Caco-2 (cell line): ENCODE measurements around the gene NCOA6. TPM values are rescaled to one million over a fixed set of nuclear protein-coding genes. Genes with fewer than 3 reads are reported as not detected.

Experiments
- BruUV-seq: library from RNA; stranded (reverse); fragments of 400-500 nt; replicated peaks from 2 replicates; lab custom pipeline; 2021; lab: Mats Ljungman, UMichigan
- CTCF ChIA-PET: fragments of 300-600 bp; sonication (Branson Sonifier 250); formaldehyde crosslinking; loops from one replicate; lab custom pipeline; 2022; ENCODE audit warnings: antibody characterized with exemption; lab: Charles Lee
- POLR2A ChIA-PET: fragments of 300-600 bp; sonication (Branson Sonifier 250); formaldehyde crosslinking; loops from one replicate; lab custom pipeline; 2022; ENCODE audit warnings: antibody characterized with exemption; lab: Charles Lee
- DNase-seq, 2 experiments: peaks; one replicate each; pipeline versions ENCODE4 v3.0.0 to v3.0.0-alpha.2; 2020 to 2022
- H3K27me3 ChIP-seq: replicated peaks from 2 replicates; pipeline ENCODE4 v1.6.0; 2011; ENCODE audit warnings: low read length; ENCODE audit not compliant: control insufficient read depth, insufficient read depth
- H3K36me3 ChIP-seq: 2 replicates; pipeline ENCODE4 v1.5.1; 2011; ENCODE audit warnings: low read length; ENCODE audit not compliant: control insufficient read depth, insufficient read depth
- H3K4me1 ChIP-seq: fragments of 250-450 bp; sonication (Bioruptor Pico); 2 replicates; pipeline ENCODE4 v1.5.1; 2020; ENCODE audit warnings: mild to moderate bottlenecking
- H3K4me3 ChIP-seq: 2 replicates; pipeline ENCODE4 v1.5.1; 2011; ENCODE audit warnings: low read depth, mild to moderate bottlenecking, control low read depth, low read length
- H3K9me3 ChIP-seq: fragments of 250-450 bp; sonication (Bioruptor Pico); 2 replicates; pipeline ENCODE4 v1.5.1; 2020; ENCODE audit warnings: mild to moderate bottlenecking, moderate library complexity
- H3K27ac Mint-ChIP-seq: one replicate; pipeline ENCODE4 v1.8.0; 2022; ENCODE audit warnings: mixed read lengths; ENCODE audit not compliant: unreplicated experiment
- H3K27me3 Mint-ChIP-seq: one replicate; pipeline ENCODE4 v1.8.0; 2022; ENCODE audit warnings: mixed read lengths; ENCODE audit not compliant: insufficient read depth, unreplicated experiment
- H3K36me3 Mint-ChIP-seq: one replicate; pipeline ENCODE4 v1.8.0; 2022; ENCODE audit warnings: mild to moderate bottlenecking, mixed read lengths; ENCODE audit not compliant: insufficient read depth, unreplicated experiment
- H3K4me1 Mint-ChIP-seq: one replicate; pipeline ENCODE4 v1.8.0; 2022; ENCODE audit warnings: low read depth, mixed read lengths; ENCODE audit not compliant: unreplicated experiment
- H3K4me3 Mint-ChIP-seq: one replicate; pipeline ENCODE4 v1.8.0; 2022; ENCODE audit warnings: mild to moderate bottlenecking, moderate library complexity, mixed read lengths; ENCODE audit not compliant: unreplicated experiment
- H3K9me3 Mint-ChIP-seq: one replicate; pipeline ENCODE4 v1.8.0; 2022; ENCODE audit warnings: mixed read lengths; ENCODE audit not compliant: unreplicated experiment
- CTCF ChIP-seq, 2 experiments: fragments of 200-600 bp in 1 of 2; IDR thresholded peaks; 1 replicate in 1 of 2; 2 replicates in 1 of 2; pipeline versions ENCODE4 v1.5.1 to v1.8.0; 2011 to 2022; ENCODE audit warnings: antibody characterized with exemption in 1 of 2, control low read depth in 1 of 2, inconsistent platforms in 1 of 2, low read depth in 1 of 2, low read length in 1 of 2, mild to moderate bottlenecking in 1 of 2, moderate library complexity in 1 of 2; ENCODE audit not compliant: insufficient read depth in 1 of 2, severe bottlenecking in 1 of 2, unreplicated experiment in 1 of 2
- intact Hi-C: fragments of 100-400 bp; cut with micrococcal nuclease; formaldehyde crosslinking; loops from one replicate; pipeline ENCODE4 v1.10.0; 2022; ENCODE audit not compliant: unreplicated experiment
- total RNA-seq: library from RNA; stranded (reverse); gene quantifications from 2 replicates; pipeline ENCODE4 v1.2.3, GENCODE V29; 2022

The NCOA6 gene
- total RNA-seq, 1 experiment from 2014 or later: 65.1 TPM

GRCh38 chr20:34669094-34669493 is 156.4 kb downstream of the NCOA6 start:
- no peaks in the 10 kb centered on the region for H3K4me1 ChIP-seq
- CTCF ChIA-PET: no interaction called here
- no peak for DNase-seq
- no peaks in the 10 kb centered on the region for H3K9me3 Mint-ChIP-seq
- H3K4me1 Mint-ChIP-seq: no peaks in the 10 kb centered on the region
- BruUV-seq: no TSS peak
- H3K4me3 Mint-ChIP-seq: no peak overlapping the region
- no peaks in the 10 kb centered on the region for H3K36me3 Mint-ChIP-seq
- peaks cover 1% of the 10 kb centered on the region; the same call in 1 of the 2 replicates for H3K36me3 ChIP-seq
- TF ChIP-seq CTCF (IDR thresholded peaks at IDR 0.05; ENCODE audit: insufficient read depth in 1 of 2, low read depth in 1 of 2, low read length in 1 of 2, severe bottlenecking in 1 of 2, unreplicated experiment in 1 of 2): no peak
- H3K9me3 ChIP-seq: peaks cover 4% of the 10 kb centered on the region; the same call in 1 of the 2 replicates
- H3K27ac Mint-ChIP-seq: no peak overlapping the region
- no peaks in the 10 kb centered on the region for H3K27me3 ChIP-seq
- H3K27me3 Mint-ChIP-seq: no peaks in the 10 kb centered on the region
- POLR2A ChIA-PET: no interaction called here
- no peak overlapping the region for H3K4me3 ChIP-seq
- intact Hi-C loops: no loop called here

Other genes with a start within 250 kb of the NCOA6 start
- gene PIGU, start 148.6 kb downstream of the NCOA6 start, total RNA-seq: 61.7 and 62.9 TPM in 2 replicates
- gene TP53INP2, start 121.3 kb downstream of the NCOA6 start, total RNA-seq: 26.2 and 29.7 TPM in 2 replicates
- gene GGT7, start 47.2 kb upstream of the NCOA6 start, total RNA-seq: 42.0 and 46.2 TPM in 2 replicates
- gene ACSS2, start 51.0 kb upstream of the NCOA6 start, total RNA-seq: 64.5 and 76.0 TPM in 2 replicates
- 138 TPM in 2 replicates for gene GSS, start 130.2 kb upstream of the NCOA6 start, total RNA-seq
- gene MYH7B, start 130.2 kb upstream of the NCOA6 start, total RNA-seq: 1.9 and 2.5 TPM in 2 replicates